ENCODE measurements around the gene CLIP2.
"Not testable (repeated sequence)": the region's sequence is repeated elsewhere in the genome, so short reads cannot be mapped to it uniquely, and the experiment has no call there.

The CLIP2 gene

DNA sequence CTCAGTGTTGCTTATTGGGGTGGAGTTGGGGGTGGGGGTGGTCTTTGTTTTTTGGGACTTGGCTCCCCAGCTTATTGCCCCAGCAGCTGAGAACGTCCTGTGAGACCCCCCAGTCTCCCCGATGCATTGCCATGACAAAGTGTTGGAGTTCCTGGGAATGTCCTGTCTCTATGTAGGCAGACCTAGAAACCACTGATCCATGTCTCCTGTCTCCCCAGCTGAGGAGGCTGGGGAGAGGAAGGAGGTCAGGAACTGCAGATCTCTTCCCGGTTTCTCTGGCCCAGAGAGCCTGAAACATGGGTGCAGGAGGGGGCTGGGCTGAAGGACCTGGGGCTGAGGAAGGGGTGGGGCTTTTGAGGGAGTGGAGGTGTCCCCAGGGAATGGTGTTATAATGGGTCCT, 84.3 kb downstream of the CLIP2 start:
- DNase-seq (ENCODE audit: low read depth) = no peak
- TF ChIP-seq, protein P1, sequence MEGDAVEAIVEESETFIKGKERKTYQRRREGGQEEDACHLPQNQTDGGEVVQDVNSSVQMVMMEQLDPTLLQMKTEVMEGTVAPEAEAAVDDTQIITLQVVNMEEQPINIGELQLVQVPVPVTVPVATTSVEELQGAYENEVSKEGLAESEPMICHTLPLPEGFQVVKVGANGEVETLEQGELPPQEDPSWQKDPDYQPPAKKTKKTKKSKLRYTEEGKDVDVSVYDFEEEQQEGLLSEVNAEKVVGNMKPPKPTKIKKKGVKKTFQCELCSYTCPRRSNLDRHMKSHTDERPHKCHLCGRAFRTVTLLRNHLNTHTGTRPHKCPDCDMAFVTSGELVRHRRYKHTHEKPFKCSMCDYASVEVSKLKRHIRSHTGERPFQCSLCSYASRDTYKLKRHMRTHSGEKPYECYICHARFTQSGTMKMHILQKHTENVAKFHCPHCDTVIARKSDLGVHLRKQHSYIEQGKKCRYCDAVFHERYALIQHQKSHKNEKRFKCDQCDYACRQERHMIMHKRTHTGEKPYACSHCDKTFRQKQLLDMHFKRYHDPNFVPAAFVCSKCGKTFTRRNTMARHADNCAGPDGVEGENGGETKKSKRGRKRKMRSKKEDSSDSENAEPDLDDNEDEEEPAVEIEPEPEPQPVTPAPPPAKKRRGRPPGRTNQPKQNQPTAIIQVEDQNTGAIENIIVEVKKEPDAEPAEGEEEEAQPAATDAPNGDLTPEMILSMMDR (IDR thresholded peaks at IDR 0.05; ENCODE audit: low read length, missing control alignments) = no peak
- no peak overlapping the region for H3K4me3 ChIP-seq (replicated peaks; ENCODE audit: low read depth, low read length)

DNA sequence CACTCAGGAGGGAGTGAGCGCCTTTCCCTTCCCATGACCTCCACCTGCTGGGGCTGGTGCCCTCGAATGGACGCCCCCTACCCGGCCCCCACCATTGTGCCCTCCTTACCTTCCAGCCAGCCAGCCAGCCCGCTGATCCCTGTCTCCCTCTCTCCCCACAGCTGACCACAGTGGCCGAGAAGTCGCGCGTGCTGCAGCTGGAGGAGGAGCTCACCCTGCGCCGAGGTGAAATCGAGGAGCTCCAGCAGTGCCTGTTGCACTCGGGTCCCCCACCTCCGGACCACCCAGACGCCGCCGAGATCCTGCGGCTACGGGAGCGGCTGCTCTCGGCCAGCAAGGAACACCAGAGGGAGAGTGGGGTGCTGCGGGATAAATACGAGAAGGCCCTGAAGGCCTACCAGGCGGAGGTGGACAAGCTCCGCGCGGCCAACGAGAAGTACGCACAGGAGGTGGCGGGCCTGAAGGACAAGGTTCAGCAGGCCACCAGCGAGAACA, 86.6 kb downstream of the CLIP2 start:
- TF ChIP-seq, protein P1 (IDR thresholded peaks at IDR 0.05; ENCODE audit: low read length, missing control alignments) = no peak
- H3K4me3 ChIP-seq (replicated peaks; ENCODE audit: low read depth, low read length) = no peak overlapping the region
- no peak for DNase-seq (ENCODE audit: low read depth)

DNA sequence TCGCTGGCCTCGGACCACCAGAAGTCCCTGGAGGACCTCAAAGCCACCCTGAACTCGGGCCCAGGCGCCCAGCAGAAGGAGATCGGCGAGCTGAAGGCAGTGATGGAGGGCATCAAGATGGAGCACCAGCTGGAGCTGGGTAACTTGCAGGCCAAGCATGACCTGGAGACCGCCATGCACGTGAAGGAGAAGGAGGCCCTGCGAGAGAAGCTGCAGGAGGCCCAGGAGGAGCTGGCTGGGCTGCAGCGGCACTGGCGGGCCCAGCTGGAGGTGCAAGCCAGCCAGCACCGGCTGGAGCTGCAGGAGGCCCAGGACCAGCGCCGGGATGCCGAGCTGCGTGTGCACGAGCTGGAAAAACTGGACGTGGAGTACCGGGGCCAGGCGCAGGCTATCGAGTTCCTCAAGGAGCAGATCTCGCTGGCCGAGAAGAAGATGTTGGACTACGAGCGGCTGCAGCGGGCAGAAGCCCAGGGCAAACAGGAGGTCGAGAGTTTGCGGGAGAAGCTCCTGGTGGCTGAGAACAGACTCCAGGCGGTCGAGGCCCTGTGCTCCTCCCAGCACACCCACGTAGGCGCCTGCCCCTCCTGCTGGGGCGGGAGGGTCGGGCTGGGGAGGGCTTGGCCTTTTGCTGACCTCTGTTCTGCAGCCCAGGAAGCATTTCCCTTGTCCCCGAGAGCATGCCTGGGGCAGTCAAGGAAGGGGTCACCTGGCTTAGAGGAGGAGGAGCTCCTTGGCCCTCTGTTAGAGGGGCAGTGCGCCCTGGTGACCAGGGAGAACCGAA, 87.2 kb downstream of the CLIP2 start:
- no peak for DNase-seq (ENCODE audit: low read depth)
- H3K4me3 ChIP-seq (replicated peaks; ENCODE audit: low read depth, low read length) = no peak overlapping the region
- TF ChIP-seq, protein P1 (IDR thresholded peaks at IDR 0.05; ENCODE audit: low read length, missing control alignments) = no peak

DNA sequence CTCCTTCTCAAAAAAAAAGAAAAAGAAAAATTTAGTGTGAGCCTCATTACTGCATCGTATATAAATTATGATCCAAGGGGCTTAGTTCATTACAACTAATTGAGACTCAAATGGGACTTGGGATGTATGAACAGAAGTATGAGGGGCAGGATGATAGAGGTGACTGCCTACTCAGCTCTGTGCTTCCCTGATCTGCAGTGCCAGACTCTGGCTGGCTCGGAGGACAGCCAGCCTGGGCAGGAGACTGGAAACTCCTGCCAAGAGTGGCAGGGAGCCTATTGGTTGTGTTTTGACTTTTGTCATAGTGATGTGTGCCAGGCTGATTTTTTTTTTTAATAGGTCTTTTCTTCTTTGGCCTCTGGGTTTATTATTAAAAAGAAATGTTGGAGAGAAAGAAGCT, 90.7 kb downstream of the CLIP2 start:
- TF ChIP-seq, protein P1 (IDR thresholded peaks at IDR 0.05; ENCODE audit: low read length, missing control alignments) = no peak
- no peak for DNase-seq (ENCODE audit: low read depth)
- no peak overlapping the region for H3K4me3 ChIP-seq (replicated peaks; ENCODE audit: low read depth, low read length)

DNA sequence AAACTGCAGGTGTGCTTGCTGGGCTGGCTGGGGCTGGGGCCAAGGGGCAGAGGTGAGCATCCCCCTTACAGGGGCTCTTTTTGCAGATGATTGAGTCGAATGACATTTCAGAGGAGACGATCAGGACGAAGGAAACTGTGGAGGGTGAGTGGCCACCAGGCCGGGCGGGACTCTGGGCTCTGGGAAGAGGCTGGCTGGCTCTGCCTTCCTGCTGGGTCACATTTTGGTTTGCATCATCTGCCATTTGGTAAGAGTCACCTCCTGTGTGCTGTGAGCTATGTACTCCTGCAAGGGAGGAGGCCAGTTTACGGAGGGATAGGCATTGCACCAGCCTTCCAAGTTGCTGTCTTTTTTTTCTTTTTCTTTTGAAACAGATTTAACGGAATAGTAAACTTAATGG, 91.5 kb downstream of the CLIP2 start:
- TF ChIP-seq, protein P1 (IDR thresholded peaks at IDR 0.05; ENCODE audit: low read length, missing control alignments) = no peak
- H3K4me3 ChIP-seq (replicated peaks; ENCODE audit: low read depth, low read length) = no peak overlapping the region
- no peak for DNase-seq (ENCODE audit: low read depth)

DNA sequence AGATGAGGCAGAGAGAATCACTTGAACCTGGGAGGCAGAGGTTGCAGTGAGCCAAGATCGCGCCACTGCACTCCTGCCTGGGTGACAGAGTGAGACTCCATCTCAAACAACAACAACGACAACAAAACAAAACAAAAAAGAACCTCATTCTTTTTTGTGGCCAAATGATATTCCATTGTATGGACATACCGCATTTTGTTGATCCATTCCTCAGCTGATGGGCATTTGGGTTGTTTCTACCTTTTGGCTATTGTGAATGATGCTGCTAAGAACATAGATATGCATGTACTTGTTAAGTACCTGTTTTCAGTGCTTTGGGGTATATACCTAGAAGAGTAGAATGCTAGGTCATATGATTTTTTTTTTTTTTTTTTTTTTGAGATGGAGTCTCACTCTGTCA, 94.9 kb downstream of the CLIP2 start:
- H3K4me3 ChIP-seq (replicated peaks; ENCODE audit: low read depth, low read length) = not testable (repeated sequence)

DNA sequence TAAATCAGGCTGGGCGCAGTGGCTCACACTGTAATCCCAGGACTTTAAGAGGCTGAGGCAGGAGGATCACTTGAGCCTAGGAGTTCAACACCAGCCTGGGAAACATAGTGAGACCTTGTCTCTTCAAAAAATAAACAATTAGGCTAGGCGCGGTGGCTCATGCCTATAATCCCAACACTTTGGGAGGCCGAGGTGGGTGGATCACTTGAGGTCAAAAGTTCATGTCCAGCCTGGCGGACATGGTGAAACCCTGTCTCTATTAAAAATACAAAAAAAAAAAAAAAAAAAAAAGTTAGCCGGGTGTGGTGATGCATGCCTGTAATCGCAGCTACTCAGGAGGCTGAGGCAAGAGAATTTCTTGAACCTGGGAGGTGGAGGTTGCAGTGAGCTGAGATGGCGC, 95.6 kb downstream of the CLIP2 start:
- DNase-seq (ENCODE audit: low read depth) = not testable (repeated sequence)

More for the DNA sequence above, 94.9 kb downstream of the CLIP2 start:
- DNase-seq (ENCODE audit: low read depth) = not testable (repeated sequence)

DNA sequence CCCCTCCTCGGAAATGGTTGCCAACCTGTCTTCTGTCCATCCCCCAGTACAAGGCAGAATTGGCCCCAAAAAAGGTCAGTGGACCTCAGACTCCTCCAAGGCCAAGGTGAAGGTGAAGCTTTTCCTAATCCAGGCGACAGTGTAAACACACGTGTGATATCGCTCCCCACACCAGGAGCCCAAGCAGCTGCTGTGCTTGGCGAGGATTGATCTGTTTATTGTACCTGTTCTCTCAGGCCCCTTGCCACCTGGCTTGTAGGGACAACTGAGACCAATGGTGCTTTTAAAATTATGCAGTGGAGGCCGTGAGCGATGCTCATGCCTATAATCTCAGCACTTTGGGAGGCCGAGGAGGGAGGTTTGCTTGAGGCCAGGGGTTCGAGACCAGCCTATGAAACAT, 98.4 kb downstream of the CLIP2 start:
- no peak for DNase-seq (ENCODE audit: low read depth)
- no peak overlapping the region for H3K4me3 ChIP-seq (replicated peaks; ENCODE audit: low read depth, low read length)
- TF ChIP-seq, protein P1 (IDR thresholded peaks at IDR 0.05; ENCODE audit: low read length, missing control alignments) = no peak

More for the DNA sequence above, 95.6 kb downstream of the CLIP2 start:
- H3K4me3 ChIP-seq (replicated peaks; ENCODE audit: low read depth, low read length) = not testable (repeated sequence)
